Urothelium cell line (cell line): Measurements from ENCODE around the gene UGT2B10.

Source experiments
- DNase-seq: peaks from one replicate; pipeline ENCODE4 v3.0.0; 2011; ENCODE audit warnings: low spot score, mixed read lengths
- FAIRE-seq: peaks from 2 replicates; lab custom pipeline; 2011; peaks lifted over from hg19 to GRCh38; lab: Jason Lieb, UNC

The UGT2B10 gene

DNA sequence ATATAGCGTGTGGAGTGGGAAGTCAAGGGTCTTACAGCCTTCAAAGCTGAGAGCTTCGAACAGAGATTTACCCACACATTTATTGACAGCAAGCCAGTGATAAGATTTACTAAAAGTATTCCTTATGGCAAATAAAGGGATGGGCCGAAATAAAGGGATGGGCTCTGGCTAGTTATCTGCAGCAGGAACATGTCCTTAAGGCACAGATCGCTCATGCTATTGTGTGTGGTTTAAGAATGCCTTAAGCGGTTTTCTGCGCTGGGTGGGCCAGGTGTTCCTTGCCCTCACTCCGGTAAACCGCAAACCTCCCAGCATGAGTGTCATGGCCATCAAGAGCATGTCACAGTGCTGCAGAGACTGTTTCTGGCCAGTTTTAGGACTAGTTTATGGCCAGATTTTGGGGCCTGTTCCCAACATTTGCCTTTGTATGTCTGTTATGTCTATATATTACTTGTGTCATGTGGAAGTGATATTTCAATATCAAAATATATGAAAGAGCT, 53.5 kb downstream of the UGT2B10 start:
- no peak for FAIRE-seq
- no peak for DNase-seq

DNA sequence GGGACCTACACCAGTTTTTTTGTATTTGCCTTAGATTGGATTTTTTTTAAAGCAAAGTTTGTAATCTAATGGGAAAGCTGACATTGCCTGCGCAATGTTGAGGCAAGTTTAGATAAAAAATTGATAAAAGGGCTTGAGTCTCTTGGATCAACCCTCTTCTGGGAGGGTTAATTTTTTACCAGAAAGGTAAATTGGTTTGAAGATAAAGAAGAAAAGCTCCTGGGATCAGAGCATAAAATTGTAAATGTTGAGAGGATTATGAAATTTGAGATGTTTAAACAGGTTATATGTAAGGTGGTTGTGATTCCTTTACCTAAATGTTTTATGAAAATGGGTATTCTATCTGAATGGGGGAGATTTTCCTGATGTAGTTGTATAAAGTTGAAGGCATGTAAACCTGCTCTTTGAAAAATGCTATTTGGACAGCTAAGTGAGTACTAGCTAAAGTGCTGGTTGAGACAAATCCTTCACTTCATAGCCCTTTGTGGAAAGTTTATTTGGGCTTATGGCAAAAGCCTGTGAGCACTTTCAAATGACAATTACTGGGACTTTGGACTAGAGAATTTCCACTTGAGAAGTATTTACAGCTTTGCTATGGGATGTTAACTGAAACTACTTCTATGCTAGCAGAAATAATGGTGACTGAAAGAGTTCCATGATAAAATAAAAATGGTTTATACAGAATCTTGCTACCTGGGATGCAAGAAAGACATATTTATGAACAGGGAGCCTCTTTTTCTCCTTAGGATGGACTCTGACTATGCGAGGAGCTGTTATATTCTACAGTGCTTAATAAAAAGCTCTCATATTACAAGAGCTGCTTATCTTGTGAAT, 56.2 kb downstream of the UGT2B10 start:
- no peak for DNase-seq
- no peak for FAIRE-seq

DNA sequence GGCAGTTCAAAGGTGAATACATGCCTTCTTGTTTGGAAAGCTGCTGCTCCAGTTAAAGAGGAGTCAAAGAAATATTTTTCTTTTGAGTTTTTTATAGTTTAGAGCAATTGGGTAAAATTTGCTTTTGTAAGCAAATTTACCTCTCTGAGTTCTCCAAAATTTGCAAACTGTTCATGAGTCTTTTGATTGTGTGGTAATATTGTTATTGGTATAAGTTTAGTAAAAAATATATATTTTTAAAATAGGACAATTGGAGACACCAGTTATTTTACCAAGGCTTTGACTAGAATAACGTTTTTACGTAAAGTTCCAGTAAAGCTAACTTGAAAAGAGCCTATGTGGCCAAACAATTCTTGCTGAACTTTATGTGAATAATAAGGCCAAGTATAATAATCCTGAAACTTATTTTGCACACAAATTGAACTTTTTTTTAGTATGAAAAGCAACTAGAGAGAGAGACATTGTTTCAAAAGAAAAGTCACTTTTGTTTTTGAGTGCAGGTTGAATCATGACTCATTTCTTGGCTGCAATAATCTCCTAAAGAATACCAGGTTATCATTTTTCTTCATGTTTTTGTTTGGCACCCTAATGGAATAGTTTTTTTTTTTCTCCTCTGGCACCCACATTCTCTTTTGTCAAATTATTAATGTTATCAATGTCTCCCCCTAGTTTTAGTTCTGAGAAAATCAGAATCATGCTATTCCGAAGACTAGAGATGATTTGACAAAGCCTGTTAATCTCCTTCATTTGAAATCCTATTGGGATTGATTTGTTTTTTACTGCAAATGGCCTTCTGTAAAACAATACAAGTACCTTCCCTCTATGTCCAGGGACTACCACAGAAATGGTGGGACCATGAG, 57.1 kb downstream of the UGT2B10 start:
- no peak for FAIRE-seq
- DNase-seq = no peak

DNA sequence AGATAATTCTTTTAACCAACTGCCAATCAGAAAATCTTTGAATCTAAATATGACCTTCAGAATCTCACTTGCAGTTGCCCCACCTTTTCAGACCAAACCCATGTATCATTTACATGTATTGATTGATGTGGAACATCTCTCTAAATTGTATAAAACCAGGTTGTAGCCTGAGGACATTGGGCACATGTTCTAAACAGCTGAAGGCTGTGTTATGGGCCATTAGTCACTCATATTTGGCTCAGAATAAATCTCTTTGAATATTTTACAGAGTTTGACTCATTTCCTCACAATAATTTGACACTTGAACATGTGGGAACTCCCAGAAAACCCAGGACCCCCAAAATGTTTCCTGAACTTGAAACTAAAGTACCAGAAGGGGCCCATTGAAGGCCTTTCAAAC, 58.7 kb downstream of the UGT2B10 start:
- FAIRE-seq = no peak
- no peak for DNase-seq

DNA sequence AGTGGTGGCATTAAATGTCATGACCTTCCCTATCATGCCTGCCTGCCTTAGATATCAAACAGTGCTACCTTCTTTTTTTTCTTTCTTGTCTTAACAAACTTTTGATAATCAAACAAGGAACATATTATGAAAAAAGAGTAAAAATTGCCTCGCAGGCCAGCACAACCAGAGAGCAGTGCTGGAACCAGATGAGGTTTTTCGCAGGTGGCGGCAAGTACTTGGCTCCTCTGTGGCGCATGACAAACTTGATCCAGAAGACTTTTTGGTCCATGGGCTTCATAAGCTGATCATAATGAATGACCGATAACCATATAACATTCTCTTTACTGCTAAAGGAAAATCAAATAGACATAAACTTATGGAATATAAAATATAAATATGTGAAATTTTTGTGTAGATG, 61.8 kb downstream of the UGT2B10 start:
- no peak for DNase-seq
- no peak for FAIRE-seq

DNA sequence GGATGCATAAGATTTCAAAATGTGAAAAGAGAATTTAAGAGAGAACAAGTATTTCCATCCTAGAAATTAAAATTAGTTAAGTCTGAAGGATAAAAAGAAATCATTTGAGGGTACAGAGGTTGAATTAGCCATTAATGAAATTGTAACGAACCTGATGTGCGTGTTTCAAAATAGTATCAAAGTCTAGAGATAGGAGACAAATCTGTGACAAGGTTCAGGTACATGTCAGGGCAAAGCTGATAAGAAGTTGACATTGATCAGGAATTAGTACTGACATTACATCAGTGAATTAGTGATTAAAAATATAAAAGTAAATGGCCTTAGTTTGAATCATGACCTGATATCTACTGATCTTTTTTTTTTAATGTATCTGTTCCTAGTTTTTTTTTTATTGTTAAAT, 62.3 kb downstream of the UGT2B10 start:
- no peak for DNase-seq
- no peak for FAIRE-seq
